ENCODE data around the gene ZNF26. TPM values are rescaled to one million over a fixed set of nuclear protein-coding genes. Genes with fewer than 3 reads are reported as not detected.
"Not testable (repeated sequence)": the region's sequence is repeated elsewhere in the genome, so short reads cannot be mapped to it uniquely, and the experiment has no call there.

Gene ZNF26
- total RNA-seq, 1 donor from 2014 or later: 12.6 TPM

GRCh38 chr12:132976870-132977269, 9.3 kb upstream of the ZNF26 start:
- H3K4me3 ChIP-seq; DNase-seq; H3K27me3 ChIP-seq (ENCODE audit: low read depth); H3K27ac ChIP-seq; H3K36me3 ChIP-seq; ATAC-seq; H3K4me1 ChIP-seq; intact Hi-C loops (cut with DNase I): not testable (repeated sequence)
- peak; percentile 28 for TF ChIP-seq CTCF (IDR thresholded peaks at IDR 0.05)
- peaks cover 14% of the 10 kb centered on the region for H3K9me3 ChIP-seq

- H3K27ac ChIP-seq: peak overlapping the region; percentile 87
- peaks cover 36% of the 10 kb centered on the region for H3K9me3 ChIP-seq
- DNase-seq (no peak), ATAC-seq (peak; percentile 6 to 11)
- intact Hi-C loops (cut with DNase I): no loop called here
- no peak for TF ChIP-seq CTCF (IDR thresholded peaks at IDR 0.05)
- peaks cover 19% of the 10 kb centered on the region for H3K4me1 ChIP-seq
- H3K4me3 ChIP-seq: peak overlapping the region; percentile 98
- no peaks in the 10 kb centered on the region for H3K27me3 ChIP-seq (ENCODE audit: low read depth)
- no peaks in the 10 kb centered on the region for H3K36me3 ChIP-seq
Measured at GRCh38 chr12:132986885-132987225, 688 bp downstream of the ZNF26 start.

GRCh38 chr12:132998741-132999140, 12.6 kb downstream of the ZNF26 start:
- Histone ChIP-seq H3K4me3 (no peak overlapping the region), H3K4me1 (no peaks in the 10 kb centered on the region), H3K27ac (no peak overlapping the region), H3K27me3 (ENCODE audit: low read depth) (no peaks in the 10 kb centered on the region), H3K36me3 (no peaks in the 10 kb centered on the region), H3K9me3 (peaks cover 99% of the 10 kb centered on the region)
- no peak for TF ChIP-seq CTCF (IDR thresholded peaks at IDR 0.05)
- no peak for DNase-seq
- no peak for ATAC-seq
- intact Hi-C loops (cut with DNase I): no loop called here

GRCh38 chr12:133010657-133011297, 24.6 kb downstream of the ZNF26 start:
- no peak overlapping the region for H3K4me3 ChIP-seq
- H3K27ac ChIP-seq: no peak overlapping the region
- H3K36me3 ChIP-seq: peaks cover 45% of the 10 kb centered on the region

GRCh38 chr12:133023566-133023965, 37.4 kb downstream of the ZNF26 start:
- TF ChIP-seq CTCF (IDR thresholded peaks at IDR 0.05): no peak
- Histone ChIP-seq H3K9me3 (peaks cover 77% of the 10 kb centered on the region), H3K4me1 (no peaks in the 10 kb centered on the region), H3K4me3 (no peak overlapping the region), H3K27me3 (ENCODE audit: low read depth) (no peaks in the 10 kb centered on the region), H3K27ac (no peak overlapping the region), H3K36me3 (no peaks in the 10 kb centered on the region)
- DNase-seq: no peak
- ATAC-seq: no peak
- intact Hi-C loops (cut with DNase I): no loop called here

More at GRCh38 chr12:133010657-133011297, 24.6 kb downstream of the ZNF26 start:
- DNase-seq: no peak
- intact Hi-C loops (cut with DNase I): no loop called here
- H3K27me3 ChIP-seq (ENCODE audit: low read depth): no peaks in the 10 kb centered on the region
- no peak for TF ChIP-seq CTCF (IDR thresholded peaks at IDR 0.05)
- peaks cover 99% of the 10 kb centered on the region for H3K9me3 ChIP-seq
- no peaks in the 10 kb centered on the region for H3K4me1 ChIP-seq
- no peak for ATAC-seq

Measured in lower lobe of right lung (tissue), 2 donors.